ENCODE results near the gene CLCN5.

Gene CLCN5

GRCh38 chrX:49896951-49897350, 25.4 kb upstream of the CLCN5 start:
- in situ Hi-C loops (cut with HindIII; ENCODE audit: low pct_ligation_motif_present, low sequenced_read_pairs) = no loop called here
- TF ChIP-seq CTCF (IDR thresholded peaks at IDR 0.05; ENCODE audit: low read depth, low read length, missing control alignments) = no peak
- no peak overlapping the region for H3K27ac ChIP-seq
- H3K27me3 ChIP-seq (replicated peaks) = no peaks in the 10 kb centered on the region
- H3K4me3 ChIP-seq (ENCODE audit: low read depth, low read length) = no peak overlapping the region
- no peaks in the 10 kb centered on the region for H3K36me3 ChIP-seq (replicated peaks)
- no peak for DNase-seq

GRCh38 chrX:49901048-49901447, 21.3 kb upstream of the CLCN5 start:
- no peaks in the 10 kb centered on the region for H3K36me3 ChIP-seq (replicated peaks)
- TF ChIP-seq CTCF (IDR thresholded peaks at IDR 0.05; ENCODE audit: low read depth, low read length, missing control alignments) = no peak
- in situ Hi-C loops (cut with HindIII; ENCODE audit: low pct_ligation_motif_present, low sequenced_read_pairs) = no loop called here

GRCh38 chrX:49910344-49910743, 12.1 kb upstream of the CLCN5 start:
- TF ChIP-seq CTCF (IDR thresholded peaks at IDR 0.05; ENCODE audit: low read depth, low read length, missing control alignments) = no peak
- H3K27ac ChIP-seq = no peak overlapping the region
- no peaks in the 10 kb centered on the region for H3K36me3 ChIP-seq (replicated peaks)
- H3K27me3 ChIP-seq (replicated peaks) = no peaks in the 10 kb centered on the region
- DNase-seq = no peak
- H3K4me3 ChIP-seq (ENCODE audit: low read depth, low read length) = no peak overlapping the region
- in situ Hi-C loops (cut with HindIII; ENCODE audit: low pct_ligation_motif_present, low sequenced_read_pairs) = no loop called here

More at GRCh38 chrX:49901048-49901447, 21.3 kb upstream of the CLCN5 start:
- no peaks in the 10 kb centered on the region for H3K27me3 ChIP-seq (replicated peaks)
- no peak for DNase-seq
- H3K4me3 ChIP-seq (ENCODE audit: low read depth, low read length) = no peak overlapping the region
- H3K27ac ChIP-seq = no peak overlapping the region

- Histone ChIP-seq H3K27me3 (replicated peaks) (no peaks in the 10 kb centered on the region), H3K4me3 (ENCODE audit: low read depth, low read length) (no peak overlapping the region), H3K27ac (no peak overlapping the region), H3K36me3 (replicated peaks) (no peaks in the 10 kb centered on the region)
- in situ Hi-C loops (cut with HindIII; ENCODE audit: low pct_ligation_motif_present, low sequenced_read_pairs) = no loop called here
- DNase-seq = no peak
- TF ChIP-seq CTCF (IDR thresholded peaks at IDR 0.05; ENCODE audit: low read depth, low read length, missing control alignments) = no peak
Measured at GRCh38 chrX:49912086-49912485, 10.3 kb upstream of the CLCN5 start.

- in situ Hi-C loops (cut with HindIII; ENCODE audit: low pct_ligation_motif_present, low sequenced_read_pairs) = no loop called here
- H3K27me3 ChIP-seq (replicated peaks) = no peaks in the 10 kb centered on the region
- TF ChIP-seq CTCF (IDR thresholded peaks at IDR 0.05; ENCODE audit: low read depth, low read length, missing control alignments) = no peak
- no peak overlapping the region for H3K27ac ChIP-seq
- no peak for DNase-seq
- H3K36me3 ChIP-seq (replicated peaks) = no peaks in the 10 kb centered on the region
- no peak overlapping the region for H3K4me3 ChIP-seq (ENCODE audit: low read depth, low read length)
Measured at GRCh38 chrX:49912861-49913260, 9.5 kb upstream of the CLCN5 start.
